ENCODE measurements around the gene C10orf95.

- TF ChIP-seq, protein P1, sequence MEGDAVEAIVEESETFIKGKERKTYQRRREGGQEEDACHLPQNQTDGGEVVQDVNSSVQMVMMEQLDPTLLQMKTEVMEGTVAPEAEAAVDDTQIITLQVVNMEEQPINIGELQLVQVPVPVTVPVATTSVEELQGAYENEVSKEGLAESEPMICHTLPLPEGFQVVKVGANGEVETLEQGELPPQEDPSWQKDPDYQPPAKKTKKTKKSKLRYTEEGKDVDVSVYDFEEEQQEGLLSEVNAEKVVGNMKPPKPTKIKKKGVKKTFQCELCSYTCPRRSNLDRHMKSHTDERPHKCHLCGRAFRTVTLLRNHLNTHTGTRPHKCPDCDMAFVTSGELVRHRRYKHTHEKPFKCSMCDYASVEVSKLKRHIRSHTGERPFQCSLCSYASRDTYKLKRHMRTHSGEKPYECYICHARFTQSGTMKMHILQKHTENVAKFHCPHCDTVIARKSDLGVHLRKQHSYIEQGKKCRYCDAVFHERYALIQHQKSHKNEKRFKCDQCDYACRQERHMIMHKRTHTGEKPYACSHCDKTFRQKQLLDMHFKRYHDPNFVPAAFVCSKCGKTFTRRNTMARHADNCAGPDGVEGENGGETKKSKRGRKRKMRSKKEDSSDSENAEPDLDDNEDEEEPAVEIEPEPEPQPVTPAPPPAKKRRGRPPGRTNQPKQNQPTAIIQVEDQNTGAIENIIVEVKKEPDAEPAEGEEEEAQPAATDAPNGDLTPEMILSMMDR (conservative IDR thresholded peaks at IDR 0.05; ENCODE audit: low read length), result no peak
- TF ChIP-seq EZH2phosphoT487 (IDR thresholded peaks at IDR 0.05; ENCODE audit: borderline replicate concordance), result no peak
Observed at GRCh38 chr10:102401342-102401654, 50.0 kb downstream of the C10orf95 start.
